DND-41 (cell line): ENCODE measurements around the gene C7orf25.

Source experiments
- ATAC-seq: fragments of 200-7000 bp; cut with Tn5 transposase; 3 replicates; pipeline ENCODE4 v1.9.1; 2021; ENCODE audit warnings: low read depth; ENCODE audit not compliant: insufficient read depth
- DNase-seq: peaks from one replicate; pipeline ENCODE4 v3.0.0-alpha.2; 2020
- H2AFZ ChIP-seq: 2 replicates; pipeline ENCODE4 v1.6.0; 2012; ENCODE audit warnings: low read depth, low read length
- H3K27ac ChIP-seq: 2 replicates; pipeline ENCODE4 v1.5.1; 2012; ENCODE audit warnings: low read length, inconsistent platforms
- H3K27me3 ChIP-seq: fragments of 200-600 bp; sonication (generic); 2 replicates; pipeline ENCODE4 v1.6.0; 2012; ENCODE audit warnings: low read length, mild to moderate bottlenecking, inconsistent platforms; ENCODE audit not compliant: insufficient read depth, poor library complexity
- H3K36me3 ChIP-seq: 2 replicates; pipeline ENCODE4 v1.5.1; 2012; ENCODE audit warnings: low read length, inconsistent platforms; ENCODE audit not compliant: insufficient read depth
- H3K4me1 ChIP-seq: 2 replicates; pipeline ENCODE4 v1.5.1; 2012; ENCODE audit warnings: mild to moderate bottlenecking, low read length; ENCODE audit not compliant: insufficient read depth
- H3K4me2 ChIP-seq: 2 replicates; pipeline ENCODE4 v1.6.0; 2012; ENCODE audit warnings: mild to moderate bottlenecking, moderate library complexity, low read length, inconsistent platforms; ENCODE audit not compliant: insufficient read depth
- H3K4me3 ChIP-seq, 2 experiments: fragments of 200-600 bp in 1 of 2; shearing (Covaris generic) in 1 of 2; 2 replicates each; pipeline ENCODE4 v1.5.1; 2012 to 2016; ENCODE audit warnings: inconsistent platforms in 2 of 2, low read length in 2 of 2, mild to moderate bottlenecking in 2 of 2, low read depth in 1 of 2, moderate library complexity in 1 of 2
- H3K79me2 ChIP-seq: 2 replicates; pipeline ENCODE4 v1.6.0; 2012; ENCODE audit warnings: low read length, inconsistent platforms; ENCODE audit not compliant: insufficient read depth
- H3K9ac ChIP-seq: 2 replicates; pipeline ENCODE4 v1.6.0; 2012; ENCODE audit warnings: low read depth, mild to moderate bottlenecking, inconsistent platforms, low read length, moderate library complexity
- H3K9me3 ChIP-seq: 2 replicates; pipeline ENCODE4 v1.5.1; 2012; ENCODE audit warnings: low read length, moderate library complexity, mild to moderate bottlenecking, inconsistent platforms; ENCODE audit not compliant: insufficient read depth, severe bottlenecking
- H4K20me1 ChIP-seq: 2 replicates; pipeline ENCODE4 v1.6.0; 2012; ENCODE audit warnings: low read length; ENCODE audit not compliant: insufficient read depth
- CTCF ChIP-seq: IDR thresholded peaks from 2 replicates; pipeline ENCODE4 v1.5.1; 2012; ENCODE audit warnings: borderline replicate concordance, low read length, moderate library complexity, mild to moderate bottlenecking; ENCODE audit not compliant: poor library complexity, severe bottlenecking; ENCODE audit errors: extremely low read depth
- EZH2 ChIP-seq: IDR thresholded peaks from 3 replicates; pipeline ENCODE4 v1.6.1; 2012; ENCODE audit warnings: borderline replicate concordance, low read depth, mild to moderate bottlenecking, moderate library complexity, low read length, inconsistent platforms; ENCODE audit not compliant: severe bottlenecking

The C7orf25 gene

GRCh38 chr7:42922017-42922753, 10.3 kb upstream of the C7orf25 start:
- no peak overlapping the region for H3K4me2 ChIP-seq
- peaks cover 18% of the 10 kb centered on the region; the same call in 1 of the 2 replicates for H4K20me1 ChIP-seq
- H3K27ac ChIP-seq = no peak overlapping the region
- H2AFZ ChIP-seq = no peak overlapping the region
- H3K27me3 ChIP-seq = no peaks in the 10 kb centered on the region
- H3K4me1 ChIP-seq = no peaks in the 10 kb centered on the region
- H3K79me2 ChIP-seq = peaks cover 36% of the 10 kb centered on the region
- TF ChIP-seq EZH2 (no peak), CTCF (no peak)
- H3K9me3 ChIP-seq = no peaks in the 10 kb centered on the region
- ATAC-seq (no peak), DNase-seq (no peak)
- H3K9ac ChIP-seq = no peak overlapping the region
- H3K36me3 ChIP-seq = peaks cover 98% of the 10 kb centered on the region
- H3K4me3 ChIP-seq = no peak overlapping the region

GRCh38 chr7:42915356-42915755, 3.5 kb upstream of the C7orf25 start:
- peaks cover 17% of the 10 kb centered on the region for H3K79me2 ChIP-seq
- DNase-seq = no peak
- no peak overlapping the region for H3K4me3 ChIP-seq
- no peak overlapping the region for H3K27ac ChIP-seq
- no peak overlapping the region for H2AFZ ChIP-seq
- H3K9me3 ChIP-seq = no peaks in the 10 kb centered on the region
- TF ChIP-seq EZH2 (no peak), CTCF (no peak)
- H3K36me3 ChIP-seq = peaks cover 55% of the 10 kb centered on the region
- ATAC-seq = no peak
- peaks cover 3% of the 10 kb centered on the region; the same call in 1 of the 2 replicates for H4K20me1 ChIP-seq
- H3K4me1 ChIP-seq = peaks cover 40% of the 10 kb centered on the region
- no peak overlapping the region for H3K4me2 ChIP-seq
- H3K9ac ChIP-seq = no peak overlapping the region
- H3K27me3 ChIP-seq = no peaks in the 10 kb centered on the region

- Histone ChIP-seq H3K4me1 (peaks cover 41% of the 10 kb centered on the region), H3K9ac (no peak overlapping the region), H3K27me3 (no peaks in the 10 kb centered on the region), H3K36me3 (peaks cover 47% of the 10 kb centered on the region), H4K20me1 (0 out of 2 replicates have a peak, but pooled peaks cover 3% of the 10 kb centered on the region), H3K4me2 (no peak overlapping the region), H3K27ac (no peak overlapping the region), H3K9me3 (no peaks in the 10 kb centered on the region), H3K79me2 (peaks cover 12% of the 10 kb centered on the region), H2AFZ (no peak overlapping the region), H3K4me3 (no peak overlapping the region)
- DNase-seq = no peak
- TF ChIP-seq CTCF (no peak), EZH2 (no peak)
- ATAC-seq = no peak
Observed at GRCh38 chr7:42914421-42915045, 2.7 kb upstream of the C7orf25 start.
